Right cardiac atrium (tissue), 5 donors: ENCODE data around the gene NTMT2. TPM values are rescaled to one million over a fixed set of nuclear protein-coding genes. Genes with fewer than 3 reads are reported as not detected.
"Not testable (repeated sequence)": the region's sequence is repeated elsewhere in the genome, so short reads cannot be mapped to it uniquely, and the experiment has no call there.

Experiments
- ATAC-seq, 2 donors: fragments of 200-7000 bp; cut with Tn5 transposase; one replicate each; pipeline versions ENCODE4 v1.8.0 to v1.9.1; 2020; ENCODE audit warnings: moderate library complexity in 2 of 2, mild to moderate bottlenecking in 1 of 2
- DNase-seq, 3 donors: peaks; one replicate each; pipeline ENCODE4 v3.0.0-alpha.2; 2020
- H3K27ac ChIP-seq: one replicate; pipeline ENCODE4 v1.5.1; 2013; ENCODE audit warnings: mild to moderate bottlenecking, low read length, control low read depth, moderate library complexity
- H3K27me3 ChIP-seq: one replicate; pipeline ENCODE4 v1.6.1; 2013; ENCODE audit not compliant: control insufficient read depth, insufficient read depth
- H3K4me1 ChIP-seq: one replicate; pipeline ENCODE4 v1.6.1; 2013; ENCODE audit warnings: low read length; ENCODE audit not compliant: control insufficient read depth, insufficient read depth
- H3K4me3 ChIP-seq: one replicate; pipeline ENCODE4 v1.5.1; 2013; ENCODE audit warnings: low read length, control low read depth
- H3K9me3 ChIP-seq: one replicate; pipeline ENCODE4 v1.6.1; 2013; ENCODE audit warnings: low read length; ENCODE audit not compliant: control insufficient read depth
- WGBS: extraction: QIAGEN DNeasy Blood & Tissue Kit; methylation state at CpG from one replicate; pipeline ENCODE4 v1.1.7; 2013; 5-methylcytosine and 5-hydroxymethylcytosine counted together
- intact Hi-C, 4 donors: fragments of 100-400 bp; cut with DNase I; formaldehyde crosslinking; loops; one replicate each; pipeline versions ENCODE4 v1.11.0 to v1.14.0; 2022 to 2023
- long read RNA-seq, 4 donors: library from polyadenylated mRNA; unstranded; transcript quantifications; one replicate each; pipeline ENCODE4 v2.0.0, GENCODE V29; 2020 to 2021
- polyA plus RNA-seq: library from polyadenylated mRNA; stranded (reverse); fragments of 200-250 nt; gene quantifications from one replicate; pipeline ENCODE4 v1.2.3, GENCODE V29; 2013
- total RNA-seq, 4 donors: library from RNA; stranded (reverse); fragmentation: NEBNext Ultra II Directional; extraction: Animal tissue kit (Norgen Biotek cat#: 25700); gene quantifications; one replicate each; pipeline ENCODE4 v1.2.1, GENCODE V29; 2021
- donor health status: healthy with polysubstance abuse.
- donor health status: DM: no; HTN: yes; CAD: no.
- donor health status: DM: no; HTN: no; CAD: no.
- donor health status: DM: no; HTN: yes; CAD: no; lungs with severe emphysema.
- donor health status: DM: yes; HTN: yes; CAD: no.

Gene NTMT2
- total RNA-seq (1 to 10 TPM; 1.3 to 7.4 (median 3.8) TPM), polyA plus RNA-seq (1.6 TPM)
- long read RNA-seq, donor 1, partial matches to known transcripts: 1 of 14 reads
- long read RNA-seq, donor 1, other reads (novel, unspliced or antisense): 10 of 14 reads
- long read RNA-seq, donor 2, partial matches to known transcripts: 0 of 4 reads
- long read RNA-seq, donor 2, other reads (novel, unspliced or antisense): 4 of 4 reads
- long read RNA-seq, donor 3, partial matches to known transcripts: 0 of 3 reads
- long read RNA-seq, donor 3, other reads (novel, unspliced or antisense): 3 of 3 reads
- long read RNA-seq, donor 4, partial matches to known transcripts: 0 of 2 reads
- long read RNA-seq, donor 4, other reads (novel, unspliced or antisense): 1 of 2 reads

DNA sequence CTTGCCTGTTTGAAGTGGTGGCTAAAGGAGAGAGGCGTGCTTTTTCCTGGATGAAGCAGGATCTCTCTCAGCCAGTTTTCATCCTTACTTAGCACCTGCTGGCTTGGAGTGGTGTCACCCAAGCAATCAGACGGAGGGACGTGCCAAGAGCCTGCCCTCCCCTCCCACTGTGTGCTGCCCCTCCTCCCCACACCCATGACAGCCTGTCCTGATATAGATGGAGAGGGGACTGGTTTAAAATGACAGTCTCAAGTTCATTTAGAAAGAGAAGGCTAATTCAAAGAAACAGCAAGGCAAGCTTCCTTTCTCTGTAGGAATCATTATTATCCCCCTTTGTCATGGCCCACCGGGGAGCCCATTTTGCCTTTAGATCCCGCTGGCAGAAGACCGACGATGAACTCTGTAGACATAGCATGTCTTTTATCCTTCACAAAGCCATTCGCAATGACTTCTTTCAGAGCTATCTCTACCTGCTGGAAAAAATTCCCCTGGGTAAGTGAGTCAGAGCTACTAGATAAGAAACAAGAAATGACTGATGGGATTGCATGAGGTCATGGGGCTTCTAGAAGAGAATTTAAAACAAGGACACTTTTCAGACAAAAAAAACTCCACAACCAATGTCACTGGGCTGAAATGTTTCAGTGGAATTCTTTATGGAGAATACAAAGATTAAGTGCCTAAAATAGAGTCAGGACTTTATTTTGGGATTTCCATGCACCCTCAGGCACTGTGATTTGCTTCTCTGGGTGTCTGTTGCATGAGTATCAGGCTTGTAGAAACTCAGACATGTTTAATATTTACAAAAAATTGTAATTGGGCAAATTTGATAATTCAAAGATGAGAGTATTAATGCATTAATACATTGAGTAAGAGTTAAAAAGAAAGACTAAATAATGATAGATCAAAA lies at the start of gene NTMT2:
TSS of gene NTMT2 (plus strand) at position 190 of the 907 bp plus-strand sequence. CDS start at position 339, 149 bp downstream.
- WGBS: 27% methylated on average over 8 of the region's 8 CpGs
- Histone ChIP-seq H3K4me3 (peak within 1 kb of the TSS; percentile 36), H3K4me1 (no peaks in the 10 kb centered on the region), H3K27ac (peak within 1 kb of the TSS; percentile 60), H3K27me3 (no peaks in the 10 kb centered on the region), H3K9me3 (no peaks in the 10 kb centered on the region)
- DNase-seq (peak; percentile 42 to 84 (median 80)), ATAC-seq (peak; percentile 96 to 97)
- intact Hi-C loops: no loop called here

DNA sequence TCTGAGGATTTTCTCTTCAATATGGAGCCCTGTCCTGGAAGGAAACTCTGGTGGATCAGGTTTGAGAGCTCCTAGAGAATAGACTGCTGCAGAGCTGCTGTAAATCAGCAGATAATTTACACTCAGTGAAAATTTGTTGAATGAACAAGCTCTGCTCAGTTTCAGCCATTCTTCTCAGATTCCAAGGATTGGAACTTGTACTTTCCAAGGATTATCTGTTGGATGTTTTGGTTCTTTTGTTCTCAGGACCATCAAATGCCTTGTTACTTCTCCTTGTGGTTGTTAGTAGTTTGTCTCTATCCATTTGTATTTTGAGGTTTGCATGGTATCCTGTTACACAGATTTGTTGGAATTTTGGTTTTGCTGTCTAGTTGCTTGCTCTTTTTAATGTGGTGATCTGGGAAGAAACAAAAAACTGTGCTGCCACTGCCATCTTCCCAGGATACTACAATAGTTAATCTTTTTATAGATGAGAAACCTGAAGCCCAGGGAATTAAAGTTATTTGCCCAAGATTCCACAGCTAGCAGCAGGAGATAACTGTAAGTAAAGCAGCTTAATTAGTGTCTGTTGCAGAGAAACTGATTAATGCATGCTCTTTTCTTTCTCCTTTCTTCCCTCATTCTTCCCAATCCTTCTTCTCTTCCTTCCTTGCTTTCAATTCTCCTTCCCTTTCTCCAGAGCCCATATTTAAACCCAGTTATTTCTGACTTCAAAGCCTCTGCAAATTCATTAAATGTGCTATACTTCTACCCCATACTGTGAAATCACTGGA lies 49.6 kb upstream of the NTMT2 start:
- DNase-seq (no peak), ATAC-seq (no peak)
- Histone ChIP-seq H3K4me1 (no peaks in the 10 kb centered on the region), H3K4me3 (no peak overlapping the region), H3K27me3 (no peaks in the 10 kb centered on the region), H3K27ac (no peak overlapping the region), H3K9me3 (no peaks in the 10 kb centered on the region)
- intact Hi-C loops: no loop called here

DNA sequence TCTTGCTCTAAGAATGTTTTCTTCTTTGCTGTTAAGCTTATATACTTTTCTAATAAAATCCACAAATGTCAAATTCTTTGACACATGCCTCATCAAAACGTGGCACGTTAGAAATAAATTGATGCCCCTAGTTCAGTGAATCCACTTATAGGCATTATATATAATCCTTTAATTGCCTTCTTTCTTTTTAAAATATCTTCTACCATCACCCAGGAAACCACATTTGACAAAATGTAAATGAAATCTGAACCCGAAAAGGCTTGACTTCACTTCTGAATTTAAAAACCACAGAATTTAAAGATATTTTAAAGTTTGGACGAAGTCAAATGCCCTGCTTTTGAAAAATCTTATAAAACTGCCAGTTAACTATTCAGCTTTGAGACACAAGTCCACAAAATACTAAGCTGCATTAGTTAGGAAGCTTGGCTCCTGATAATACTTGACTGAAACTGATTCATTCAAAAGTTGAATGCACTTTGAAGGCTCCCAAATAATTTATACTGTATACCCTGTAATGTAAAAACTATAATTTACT lies 48.9 kb upstream of the NTMT2 start:
- no peak for ATAC-seq
- Histone ChIP-seq H3K4me1 (no peaks in the 10 kb centered on the region), H3K4me3 (no peak overlapping the region), H3K27me3 (no peaks in the 10 kb centered on the region), H3K9me3 (no peaks in the 10 kb centered on the region), H3K27ac (no peak overlapping the region)
- intact Hi-C loops: no loop called here
- no peak for DNase-seq
- 74% methylated on average over 4 of the region's 4 CpGs for WGBS

DNA sequence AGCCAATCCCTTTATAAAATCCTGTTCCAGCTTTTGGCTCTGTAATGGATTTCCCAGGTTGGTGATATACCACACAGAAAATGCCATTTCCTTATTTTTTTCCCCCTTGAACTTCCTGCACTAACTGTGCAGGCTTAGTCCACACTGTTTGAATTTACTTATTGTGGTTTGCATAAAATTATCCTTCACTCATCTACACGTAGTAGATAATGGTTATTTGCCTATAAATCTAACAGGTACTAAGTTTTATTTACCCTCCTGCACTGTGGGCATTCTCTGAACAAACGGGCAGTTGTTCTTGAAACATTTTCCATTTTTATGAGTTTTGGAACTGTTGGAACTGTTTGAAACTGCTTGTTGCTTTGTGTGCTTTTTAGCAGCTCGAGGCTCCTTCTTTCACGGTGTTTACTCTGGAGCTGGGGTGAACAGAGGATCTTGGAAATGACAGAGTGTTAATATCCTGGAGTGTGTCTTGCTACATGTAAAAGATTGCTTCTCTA lies 48.3 kb upstream of the NTMT2 start:
- H3K9me3 ChIP-seq: no peaks in the 10 kb centered on the region
- H3K27ac ChIP-seq: no peak overlapping the region
- DNase-seq: no peak
- WGBS: 38% methylated on average over 4 of the region's 4 CpGs
- no peak overlapping the region for H3K4me3 ChIP-seq
- intact Hi-C loops: no loop called here
- H3K4me1 ChIP-seq: no peaks in the 10 kb centered on the region
- ATAC-seq: no peak
- no peaks in the 10 kb centered on the region for H3K27me3 ChIP-seq

DNA sequence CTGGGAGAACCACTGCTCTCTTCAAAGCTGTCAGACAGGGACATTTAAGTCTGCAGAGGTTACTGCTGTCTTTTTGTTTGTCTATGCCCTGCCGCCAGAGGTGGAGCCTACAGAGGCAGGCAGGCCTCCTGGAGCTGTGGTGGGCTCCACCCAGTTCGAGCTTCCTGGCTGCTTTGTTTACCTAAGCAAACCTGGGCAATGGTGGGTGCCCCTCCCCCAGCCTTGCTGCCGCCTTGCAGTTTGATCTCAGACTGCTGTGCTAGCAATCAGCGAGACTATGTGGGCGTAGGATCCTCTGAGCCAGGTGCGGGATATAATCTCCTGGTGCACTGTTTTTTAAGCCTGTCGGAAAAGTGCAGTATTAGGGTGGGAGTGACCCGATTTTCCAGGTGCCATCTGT lies 32.6 kb upstream of the NTMT2 start:
- H3K9me3 ChIP-seq, H3K4me3 ChIP-seq, H3K27ac ChIP-seq, DNase-seq, intact Hi-C loops, H3K27me3 ChIP-seq, H3K4me1 ChIP-seq, ATAC-seq: not testable (repeated sequence)
- 81% methylated on average over 8 of the region's 8 CpGs for WGBS

DNA sequence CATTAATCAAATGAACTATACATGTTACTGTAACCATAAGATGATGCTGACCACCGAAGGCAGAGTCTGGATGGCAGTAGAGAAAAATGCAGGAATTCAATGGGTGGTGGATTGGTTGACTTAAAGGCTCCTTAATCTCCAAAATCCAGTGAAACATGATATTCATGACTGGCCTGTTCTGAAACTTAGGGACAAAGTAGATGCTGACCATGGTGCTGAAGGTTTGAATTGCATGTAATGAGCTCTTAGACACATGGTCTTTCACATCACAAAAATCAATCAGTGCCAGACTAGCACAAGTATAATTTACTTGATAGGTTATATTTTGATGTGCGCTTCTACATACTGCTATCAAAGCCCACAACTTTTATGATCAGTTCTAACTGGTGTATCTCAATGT lies 30.9 kb upstream of the NTMT2 start:
- DNase-seq: no peak
- Histone ChIP-seq H3K27ac (no peak overlapping the region), H3K4me1 (no peaks in the 10 kb centered on the region), H3K9me3 (no peaks in the 10 kb centered on the region), H3K4me3 (no peak overlapping the region), H3K27me3 (no peaks in the 10 kb centered on the region)
- no peak for ATAC-seq
- intact Hi-C loops: no loop called here
- 68% methylated on average over 2 of the region's 2 CpGs for WGBS

DNA sequence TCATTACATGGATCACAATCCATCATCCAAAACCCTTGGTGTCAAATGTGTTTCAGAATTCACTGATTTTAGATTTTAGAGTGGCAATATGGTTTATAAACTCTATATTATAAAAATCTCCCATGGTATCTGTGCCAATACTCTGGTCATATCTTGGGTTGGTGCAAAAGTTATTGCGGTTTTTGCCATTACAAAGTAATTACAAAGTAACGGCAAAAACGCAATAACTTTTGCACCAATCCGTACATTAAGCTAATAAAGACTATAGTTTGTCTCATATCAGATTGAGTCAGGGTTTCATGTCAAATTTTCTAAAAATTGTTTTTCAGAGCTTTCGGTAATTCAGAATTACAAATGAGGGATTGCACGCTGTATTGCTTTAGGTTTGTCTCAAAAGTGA lies 23.4 kb upstream of the NTMT2 start:
- Histone ChIP-seq H3K27me3 (no peaks in the 10 kb centered on the region), H3K9me3 (no peaks in the 10 kb centered on the region), H3K4me3 (no peak overlapping the region), H3K4me1 (no peaks in the 10 kb centered on the region), H3K27ac (no peak overlapping the region)
- ATAC-seq (no peak), DNase-seq (no peak)
- WGBS: 94% methylated on average over 6 of the region's 6 CpGs
- intact Hi-C loops: no loop called here

DNA sequence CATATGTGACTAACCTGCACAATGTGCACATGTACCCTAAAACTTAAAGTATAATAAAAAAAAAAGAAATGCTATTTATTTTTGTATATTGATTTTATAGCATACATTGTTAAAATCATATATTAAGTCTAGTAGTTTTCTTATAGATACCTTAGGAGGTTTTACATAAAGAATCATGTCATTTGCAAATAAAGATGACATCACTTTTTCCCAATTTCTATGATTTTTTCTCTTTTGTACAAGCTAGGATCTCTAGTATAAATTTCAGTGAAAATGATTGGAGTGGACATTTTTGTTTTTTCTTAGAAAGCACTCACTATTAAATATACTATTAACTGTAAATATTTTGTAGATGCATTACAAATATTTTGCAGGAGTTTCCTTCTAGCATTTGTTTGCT lies 20.5 kb upstream of the NTMT2 start:
- intact Hi-C loops: no loop called here
- no peak for DNase-seq
- Histone ChIP-seq H3K27ac (no peak overlapping the region), H3K9me3 (no peaks in the 10 kb centered on the region), H3K4me3 (no peak overlapping the region), H3K4me1 (no peaks in the 10 kb centered on the region), H3K27me3 (no peaks in the 10 kb centered on the region)
- no peak for ATAC-seq

DNA sequence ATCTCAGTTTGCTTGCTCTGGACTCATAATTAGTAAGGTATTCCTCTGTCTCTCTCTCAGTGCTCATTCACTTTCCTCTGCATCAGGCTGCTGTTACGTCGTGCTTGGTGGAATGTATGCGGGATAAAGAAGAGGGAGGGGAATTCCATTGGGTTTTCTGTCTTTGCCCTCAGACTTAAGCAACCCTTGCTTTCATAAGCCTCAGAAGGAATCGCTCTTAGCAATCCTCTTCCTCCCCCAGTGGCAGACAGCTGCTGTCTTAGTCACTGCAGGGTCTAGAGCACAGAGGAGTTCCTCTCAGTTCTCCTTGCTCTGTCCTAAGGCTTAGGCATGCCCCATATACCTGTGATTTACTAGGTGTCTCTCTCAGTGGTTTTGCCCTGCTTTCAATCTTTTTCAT lies 19.1 kb upstream of the NTMT2 start:
- Histone ChIP-seq H3K27ac (no peak overlapping the region), H3K9me3 (no peaks in the 10 kb centered on the region), H3K4me1 (no peaks in the 10 kb centered on the region), H3K27me3 (no peaks in the 10 kb centered on the region), H3K4me3 (no peak overlapping the region)
- 38% methylated on average over 4 of the region's 4 CpGs for WGBS
- intact Hi-C loops: no loop called here
- DNase-seq: no peak
- no peak for ATAC-seq

DNA sequence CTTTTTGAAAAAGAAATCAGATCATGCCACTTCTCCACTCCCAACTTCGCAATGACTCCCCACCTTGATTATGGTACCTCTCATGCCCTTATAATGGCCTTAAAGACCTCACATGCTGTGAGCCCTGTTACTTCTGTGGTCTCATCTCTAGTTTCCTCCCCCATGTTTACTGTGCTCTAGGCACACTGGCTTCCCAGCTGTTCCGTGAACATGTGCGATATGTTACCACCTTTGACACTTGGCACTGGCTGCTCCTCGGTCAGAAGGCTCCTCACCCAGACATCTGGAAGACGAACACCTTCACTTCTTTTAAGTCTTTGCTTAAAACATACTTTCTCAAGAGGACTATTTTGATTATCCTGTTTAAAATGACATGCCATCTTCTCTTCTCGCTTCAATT lies 14.3 kb upstream of the NTMT2 start:
- H3K4me1 ChIP-seq: no peaks in the 10 kb centered on the region
- no peak for DNase-seq
- no peak overlapping the region for H3K27ac ChIP-seq
- H3K4me3 ChIP-seq: no peak overlapping the region
- no peaks in the 10 kb centered on the region for H3K27me3 ChIP-seq
- intact Hi-C loops: no loop called here
- H3K9me3 ChIP-seq: no peaks in the 10 kb centered on the region
- ATAC-seq: no peak
- 81% methylated on average over 6 of the region's 6 CpGs for WGBS
